Transverse colon (tissue), 4 donors: ENCODE measurements around the gene KIF12. TPM values are rescaled to one million over a fixed set of nuclear protein-coding genes. Genes with fewer than 3 reads are reported as not detected.

Experiments used
- DNase-seq: peaks from one replicate; pipeline ENCODE4 v3.0.0-alpha.2; 2019
- H3K27ac ChIP-seq, 4 donors: fragments of 200-600 bp; sonication (generic); 2 replicates each; pipeline ENCODE4 v1.5.1; 2016 to 2018; ENCODE audit warnings: inconsistent platforms in 4 of 4
- H3K27me3 ChIP-seq: fragments of 200-600 bp; sonication (generic); 2 replicates; pipeline ENCODE4 v1.5.1; 2017; ENCODE audit warnings: inconsistent platforms
- H3K36me3 ChIP-seq, 4 donors: fragments of 200-600 bp; sonication (generic); 2 replicates each; pipeline ENCODE4 v1.5.1; 2017 to 2019; ENCODE audit warnings: inconsistent platforms in 4 of 4
- H3K4me1 ChIP-seq, 4 donors: fragments of 200-600 bp; sonication (generic); 2 replicates each; pipeline ENCODE4 v1.5.1; 2017 to 2020; ENCODE audit warnings: inconsistent platforms in 4 of 4
- H3K4me3 ChIP-seq, 4 donors: fragments of 200-600 bp; sonication (generic); 1 replicate in 1 of 4; 2 replicates in 3 of 4; pipeline versions ENCODE4 v1.5.1 to v1.6.1; 2017 to 2019; ENCODE audit warnings: inconsistent platforms in 4 of 4
- H3K9me3 ChIP-seq, 2 donors: fragments of 200-600 bp; sonication (generic); 2 replicates each; pipeline ENCODE4 v1.5.1; 2017 to 2019; ENCODE audit warnings: inconsistent platforms in 2 of 2
- CTCF ChIP-seq, 5 experiments: fragments of 200-600 bp in 3 of 5; fragments of 450-650 bp in 2 of 5; sonication (generic) in 3 of 5; IDR thresholded peaks; 1 replicate in 2 of 5; 2 replicates in 3 of 5; pipeline ENCODE4 v1.5.1; 2016 to 2017; ENCODE audit warnings: antibody characterized with exemption in 5 of 5, inconsistent platforms in 3 of 5, mild to moderate bottlenecking in 2 of 5, moderate library complexity in 1 of 5
- EP300 ChIP-seq: sonication (generic); formaldehyde crosslinking; IDR thresholded peaks from one replicate; pipeline ENCODE4 v1.6.1; 2017; ENCODE audit warnings: antibody characterized with exemption, low read depth
- POLR2A ChIP-seq: fragments of 450-650 bp; IDR thresholded peaks from one replicate; pipeline ENCODE4 v1.6.1; 2016; ENCODE audit warnings: antibody characterized with exemption, mild to moderate bottlenecking, moderate library complexity
- POLR2AphosphoS5 ChIP-seq, 3 donors: sonication (generic); formaldehyde crosslinking; IDR thresholded peaks; one replicate each; pipeline ENCODE4 v1.6.1; 2016; ENCODE audit warnings: antibody characterized with exemption in 3 of 3
- WGBS, 2 donors: methylation state at CpG; one replicate each; pipeline ENCODE4 v1.1.5; 2018; ENCODE audit warnings: low coverage in 1 of 2; 5-methylcytosine and 5-hydroxymethylcytosine counted together
- in situ Hi-C, 4 donors: fragments of 200-750 bp; cut with MboI; loops; one replicate each; pipeline versions ENCODE4 v1.15.0 to v1.15.1; 2017; ENCODE audit warnings: low sequenced_read_pairs in 3 of 4, low pct_ligation_motif_present in 1 of 4, low pct_unique_long_range_greater_than_20kb in 1 of 4
- intact Hi-C: fragments of 100-400 bp; cut with DNase I; formaldehyde crosslinking; loops from one replicate; pipeline ENCODE4 v1.15.1; 2023; ENCODE audit warnings: low total_unique reads
- total RNA-seq, 4 donors: library from RNA; depleted of rRNA; stranded (reverse); fragments of >200 nt; gene quantifications; one replicate each; pipeline ENCODE4 v1.1.0, GENCODE V29; 2016

KIF12 gene
- total RNA-seq, 4 donors from 2014 or later, result 10.6 to 37.2 (median 20.0) TPM

GRCh38 chr9:114086607-114087006 is 12.5 kb downstream of the KIF12 start:
- in situ Hi-C loops (loop anchor here in 3 of 4 donors (10.0 to 25.0 kb wide), 3 partner anchors 198 to 208 kb away; no protein-coding TSS in a partner anchor), intact Hi-C loops (no loop called here)
- TF ChIP-seq EP300 (no peak), POLR2A (no peak), POLR2AphosphoS5 (IDR thresholded peaks at IDR 0.05) (no peak), CTCF (IDR thresholded peaks at IDR 0.05) (no peak)
- H3K4me1 ChIP-seq, result peaks cover 5 to 13% (median 10%) of the 10 kb centered on the region in 4 donors
- no peak overlapping the region for H3K4me3 ChIP-seq
- H3K36me3 ChIP-seq, result no peaks in the 10 kb centered on the region
- H3K9me3 ChIP-seq, result no peaks in the 10 kb centered on the region
- H3K27ac ChIP-seq, result no peak overlapping the region
- H3K27me3 ChIP-seq, result no peaks in the 10 kb centered on the region
- no peak for DNase-seq
- WGBS, 2 donors, result 82% methylated on average over 4 of the region's 4 CpGs; no CpG with 5 or more reads in 1 of the 2 donors

DNA sequence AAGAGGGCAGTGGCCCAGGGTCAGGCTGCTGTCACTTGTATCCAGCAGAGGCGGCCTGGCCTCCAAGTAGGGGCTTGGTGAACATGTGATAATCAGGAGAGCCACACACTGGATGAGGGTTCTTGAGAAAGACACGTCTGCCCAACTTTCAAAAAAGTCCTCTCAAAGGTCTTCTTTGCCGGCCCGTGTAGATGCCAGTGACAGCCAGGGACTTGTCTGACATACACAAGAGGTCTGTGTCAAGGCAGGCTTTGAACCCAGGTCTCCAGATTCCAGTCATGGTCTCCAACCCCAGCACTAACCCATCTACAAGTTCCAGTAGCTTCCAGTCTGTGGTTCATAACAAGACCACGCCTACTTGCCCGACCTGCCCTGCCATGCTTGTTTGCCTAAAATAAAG is 13.1 kb downstream of the KIF12 start:
- Histone ChIP-seq H3K4me3 (no peak overlapping the region), H3K4me1 (peaks cover 5 to 19% (median 16%) of the 10 kb centered on the region in 4 donors), H3K27me3 (no peaks in the 10 kb centered on the region), H3K36me3 (no peaks in the 10 kb centered on the region), H3K9me3 (no peaks in the 10 kb centered on the region), H3K27ac (no peak overlapping the region)
- intact Hi-C loops, result no loop called here
- in situ Hi-C loops, result loop anchor here in 3 of 4 donors (10.0 to 25.0 kb wide), 3 partner anchors 199 to 209 kb away; no protein-coding TSS in a partner anchor
- TF ChIP-seq POLR2A (no peak), EP300 (no peak), CTCF (IDR thresholded peaks at IDR 0.05) (no peak), POLR2AphosphoS5 (IDR thresholded peaks at IDR 0.05) (no peak)
- 88 to 90% methylated on average over 2 to 6 of the region's 6 CpGs for WGBS, 2 donors
- DNase-seq, result no peak

- no peaks in the 10 kb centered on the region for H3K27me3 ChIP-seq
- H3K4me3 ChIP-seq, result no peak overlapping the region
- intact Hi-C loops, result no loop called here
- H3K9me3 ChIP-seq, result no peaks in the 10 kb centered on the region
- in situ Hi-C loops, result loop anchor here in 3 of 4 donors (10.0 to 25.0 kb wide), 3 partner anchors 199 to 209 kb away; no protein-coding TSS in a partner anchor
- DNase-seq, result no peak
- no peaks in the 10 kb centered on the region for H3K36me3 ChIP-seq
- H3K4me1 ChIP-seq, result peaks cover 5 to 23% (median 18%) of the 10 kb centered on the region in 4 donors
- 99% methylated on average over 9 of the region's 9 CpGs; no CpG with 5 or more reads in 1 of the 2 donors for WGBS, 2 donors
- no peak for TF ChIP-seq POLR2A
- TF ChIP-seq CTCF (IDR thresholded peaks at IDR 0.05), result no peak
- TF ChIP-seq POLR2AphosphoS5 (IDR thresholded peaks at IDR 0.05), result no peak
- no peak for TF ChIP-seq EP300
- H3K27ac ChIP-seq, result no peak overlapping the region
Observed at GRCh38 chr9:114085387-114085789, 13.7 kb downstream of the KIF12 start.

GRCh38 chr9:114084282-114085073 is 14.6 kb downstream of the KIF12 start:
- no peaks in the 10 kb centered on the region for H3K27me3 ChIP-seq
- H3K36me3 ChIP-seq, result no peaks in the 10 kb centered on the region
- in situ Hi-C loops, result loop anchor here in 3 of 4 donors (10.0 to 25.0 kb wide), 3 partner anchors 200 to 210 kb away; no protein-coding TSS in a partner anchor
- intact Hi-C loops, result no loop called here
- no peak for DNase-seq
- H3K4me1 ChIP-seq, result peaks cover 5 to 23% (median 18%) of the 10 kb centered on the region in 4 donors
- H3K4me3 ChIP-seq, result no peak overlapping the region
- TF ChIP-seq CTCF (IDR thresholded peaks at IDR 0.05) (no peak), EP300 (no peak), POLR2A (no peak)
- H3K27ac ChIP-seq, result no peak overlapping the region
- H3K9me3 ChIP-seq, result no peaks in the 10 kb centered on the region
- WGBS, 2 donors, result 75% methylated on average over 11 of the region's 11 CpGs; no CpG with 5 or more reads in 1 of the 2 donors
